PC-9 (cell line): ENCODE measurements around the gene MRC2. TPM values are rescaled to one million over a fixed set of nuclear protein-coding genes. Genes with fewer than 3 reads are reported as not detected.

ENCODE experiments used
- BruUV-seq: library from RNA; stranded (reverse); fragments of 400-500 nt; replicated peaks from 2 replicates; lab custom pipeline; 2021; lab: Mats Ljungman, UMichigan
- CTCF ChIA-PET: fragments of 300-600 bp; sonication (Branson Sonifier 250); formaldehyde crosslinking; loops from one replicate; lab custom pipeline; 2022; ENCODE audit warnings: antibody characterized with exemption; lab: Charles Lee
- POLR2A ChIA-PET: fragments of 300-600 bp; sonication (Branson Sonifier 250); formaldehyde crosslinking; loops from one replicate; lab custom pipeline; 2022; ENCODE audit warnings: antibody characterized with exemption; ENCODE audit not compliant: unreplicated experiment; lab: Charles Lee
- DNase-seq, 2 experiments: peaks; one replicate each; pipeline versions ENCODE4 v3.0.0 to v3.0.0-alpha.2; 2015 to 2022; ENCODE audit warnings: mixed read lengths in 1 of 2
- H2AFZ ChIP-seq: fragments of 200-600 bp; sonication (generic); 2 replicates; pipeline ENCODE4 v1.8.1; 2017; ENCODE audit warnings: antibody characterized with exemption
- H3F3A ChIP-seq: fragments of 200-600 bp; sonication (generic); 2 replicates; pipeline ENCODE4 v1.8.1; 2017; ENCODE audit warnings: antibody characterized with exemption, mild to moderate bottlenecking, low read depth; ENCODE audit not compliant: insufficient read depth
- H3K27ac ChIP-seq: fragments of 200-600 bp; sonication (generic); 2 replicates; pipeline ENCODE4 v1.6.1; 2016; ENCODE audit warnings: mixed run types
- H3K27me3 ChIP-seq: fragments of 200-600 bp; sonication (generic); 2 replicates; pipeline ENCODE4 v1.6.1; 2016; ENCODE audit warnings: low read depth, mixed run types; ENCODE audit not compliant: insufficient read depth
- H3K36me3 ChIP-seq: fragments of 200-600 bp; sonication (generic); 2 replicates; pipeline ENCODE4 v1.6.1; 2016; ENCODE audit warnings: low read depth, mixed run types
- H3K4me1 ChIP-seq: fragments of 200-600 bp; sonication (generic); replicated peaks from 2 replicates; pipeline ENCODE4 v1.6.1; 2016; ENCODE audit warnings: mixed run types; ENCODE audit not compliant: insufficient read depth
- H3K4me2 ChIP-seq: fragments of 200-600 bp; sonication (generic); 2 replicates; pipeline ENCODE4 v1.6.1; 2017; ENCODE audit warnings: mixed run types
- H3K4me3 ChIP-seq: fragments of 200-600 bp; sonication (generic); 2 replicates; pipeline ENCODE4 v1.6.1; 2016; ENCODE audit warnings: mixed run types
- H3K79me2 ChIP-seq: fragments of 200-600 bp; sonication (generic); 2 replicates; pipeline ENCODE4 v1.6.1; 2017; ENCODE audit warnings: low read depth, mixed run types
- H3K9me2 ChIP-seq: fragments of 200-600 bp; sonication (generic); 2 replicates; pipeline ENCODE4 v1.8.1; 2017; ENCODE audit warnings: mild to moderate bottlenecking; ENCODE audit not compliant: insufficient read depth
- H3K9me3 ChIP-seq: fragments of 200-600 bp; sonication (generic); 2 replicates; pipeline ENCODE4 v1.8.1; 2016; ENCODE audit warnings: low read depth; ENCODE audit not compliant: insufficient read depth
- H4K20me1 ChIP-seq: fragments of 200-600 bp; sonication (generic); 2 replicates; pipeline ENCODE4 v1.8.1; 2017; ENCODE audit not compliant: insufficient read depth
- CTCF ChIP-seq: fragments of 200-600 bp; sonication (generic); conservative IDR thresholded peaks from 2 replicates; pipeline ENCODE4 v1.6.1; 2017; ENCODE audit warnings: mixed run types, antibody characterized with exemption, mild to moderate bottlenecking, moderate library complexity
- EZH2 ChIP-seq: fragments of 200-600 bp; sonication (generic); IDR thresholded peaks from 2 replicates; pipeline ENCODE4 v1.8.0; 2017; ENCODE audit warnings: antibody characterized with exemption, low read depth
- intact Hi-C: fragments of 100-400 bp; cut with micrococcal nuclease; formaldehyde crosslinking; loops from one replicate; pipeline ENCODE4 v1.10.0; 2022; ENCODE audit not compliant: unreplicated experiment
- total RNA-seq: library from RNA; stranded (reverse); gene quantifications from 2 replicates; pipeline ENCODE4 v1.2.3, GENCODE V29; 2021

Gene MRC2
- total RNA-seq, 1 experiment from 2014 or later, result 1.0 TPM

- no peak for DNase-seq
- Histone ChIP-seq H2AFZ (peak overlapping the region; percentile 66), H4K20me1 (no peaks in the 10 kb centered on the region), H3K9me3 (no peaks in the 10 kb centered on the region), H3K27me3 (peaks cover 27% of the 10 kb centered on the region), H3K79me2 (no peaks in the 10 kb centered on the region), H3K36me3 (no peaks in the 10 kb centered on the region), H3K4me3 (peak overlapping the region; percentile 62), H3K9me2 (no peaks in the 10 kb centered on the region), H3K27ac (no peak overlapping the region), H3K4me2 (peak overlapping the region; percentile 95), H3K4me1 (0 out of 2 replicates have a peak, but pooled peaks cover 4% of the 10 kb centered on the region), H3F3A (no peaks in the 10 kb centered on the region)
- ChIA-PET CTCF (no interaction called here), POLR2A (no interaction called here)
- no TSS peak for BruUV-seq
- intact Hi-C loops, result no loop called here
- TF ChIP-seq EZH2 (no peak), CTCF (no peak)
Observed at GRCh38 chr17:62627904-62628633, 599 bp downstream of the MRC2 start.

- Histone ChIP-seq H3K79me2 (no peaks in the 10 kb centered on the region), H4K20me1 (no peaks in the 10 kb centered on the region), H3K27ac (no peak overlapping the region), H3K4me3 (no peak overlapping the region), H3K27me3 (peaks cover 27% of the 10 kb centered on the region), H3K4me1 (0 out of 2 replicates have a peak, but pooled peaks cover 4% of the 10 kb centered on the region), H3K4me2 (no peak overlapping the region), H3K9me2 (no peaks in the 10 kb centered on the region), H3K9me3 (no peaks in the 10 kb centered on the region), H3K36me3 (no peaks in the 10 kb centered on the region), H3F3A (no peaks in the 10 kb centered on the region), H2AFZ (no peak overlapping the region)
- intact Hi-C loops, result no loop called here
- ChIA-PET POLR2A (no interaction called here), CTCF (no interaction called here)
- no peak for DNase-seq
- BruUV-seq, result no TSS peak
- TF ChIP-seq EZH2, result no peak
- no peak for TF ChIP-seq CTCF
Observed at GRCh38 chr17:62628831-62629555, 1.5 kb downstream of the MRC2 start.

- H3K27ac ChIP-seq, result no peak overlapping the region
Observed at GRCh38 chr17:62629556-62630364, 2.3 kb downstream of the MRC2 start.

More at GRCh38 chr17:62629556-62630364, 2.3 kb downstream of the MRC2 start:
- DNase-seq, result no peak
- Histone ChIP-seq H3K27me3 (peaks cover 27% of the 10 kb centered on the region), H3K79me2 (no peaks in the 10 kb centered on the region), H3K4me1 (0 out of 2 replicates have a peak, but pooled peaks cover 4% of the 10 kb centered on the region), H4K20me1 (no peaks in the 10 kb centered on the region), H3K9me2 (no peaks in the 10 kb centered on the region), H3K4me2 (no peak overlapping the region), H3K36me3 (no peaks in the 10 kb centered on the region), H2AFZ (no peak overlapping the region), H3K4me3 (no peak overlapping the region), H3K9me3 (no peaks in the 10 kb centered on the region), H3F3A (no peaks in the 10 kb centered on the region)
- ChIA-PET POLR2A (no interaction called here), CTCF (no interaction called here)
- no peak for TF ChIP-seq CTCF
- BruUV-seq, result no TSS peak
- intact Hi-C loops, result no loop called here
